Peyer's patch (tissue), 4 donors: Measurements from ENCODE around the gene KNG1.

ENCODE experiments used
- CTCF ChIP-seq, 6 experiments: fragments of 450-650 bp in 4 of 6; fragments of 200-600 bp in 2 of 6; sonication (generic) in 1 of 6; IDR thresholded peaks; one replicate each; pipeline ENCODE4 v1.5.1; 2017 to 2019; ENCODE audit warnings: antibody characterized with exemption in 6 of 6, mild to moderate bottlenecking in 3 of 6, moderate library complexity in 1 of 6
- POLR2A ChIP-seq, 2 donors: fragments of 450-650 bp; IDR thresholded peaks; one replicate each; pipeline ENCODE4 v1.5.1; 2017; ENCODE audit warnings: antibody characterized with exemption in 2 of 2, mild to moderate bottlenecking in 2 of 2, moderate library complexity in 2 of 2

DNA sequence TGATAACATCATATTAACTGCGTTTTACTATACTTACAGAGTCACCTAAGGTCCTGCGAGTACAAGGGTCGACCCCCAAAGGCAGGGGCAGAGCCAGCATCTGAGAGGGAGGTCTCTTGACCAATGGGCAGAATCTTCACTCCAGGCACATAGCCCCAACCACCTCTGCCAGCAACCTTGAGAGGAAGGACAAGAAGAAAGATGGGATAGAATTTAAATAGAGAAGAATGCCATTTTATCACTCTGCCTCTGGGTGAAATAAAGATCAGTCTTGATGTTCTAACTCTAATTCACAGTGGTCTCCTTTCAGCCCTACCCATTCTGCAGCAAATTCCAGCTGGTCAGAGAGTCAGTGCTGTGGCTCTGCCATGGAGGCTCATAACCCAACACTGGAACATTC lies 26.5 kb downstream of the KNG1 start:
- TF ChIP-seq CTCF (IDR thresholded peaks at IDR 0.05), result no peak
- TF ChIP-seq POLR2A (IDR thresholded peaks at IDR 0.05), result no peak
